ENCODE data around the gene FLRT1. TPM values are rescaled to one million over a fixed set of nuclear protein-coding genes. Genes with fewer than 3 reads are reported as not detected.

FLRT1 gene
- total and polyA plus RNA-seq, 4 donors = 0.02 to 0.32 (median 0.05) TPM; not detected in 1

- H3K4me1 ChIP-seq (ENCODE audit: control insufficient read depth in 4 of 4, insufficient read depth in 4 of 4, low read length in 3 of 4) = no peaks in the 10 kb centered on the region
- H3K4me3 ChIP-seq (ENCODE audit: low read depth in 1 of 3, low read length in 3 of 3) = no peak overlapping the region
- H3K27me3 ChIP-seq (ENCODE audit: control insufficient read depth in 4 of 4, insufficient read depth in 4 of 4, low read length in 3 of 4) = no peaks in the 10 kb centered on the region
- H3K9me3 ChIP-seq (ENCODE audit: control insufficient read depth in 4 of 4, low read length in 3 of 4) = no peaks in the 10 kb centered on the region
- TF ChIP-seq CTCF (IDR thresholded peaks at IDR 0.05; ENCODE audit: low read depth, low read length, missing input control) = no peak
- no peak for TF ChIP-seq EGR1 (IDR thresholded peaks at IDR 0.05; ENCODE audit: low read depth in 2 of 2)
- peaks cover 0 to 41% (median 17%) of the 10 kb centered on the region in 4 donors for H3K36me3 ChIP-seq (ENCODE audit: control insufficient read depth in 4 of 4, insufficient read depth in 3 of 4, low read depth in 1 of 4, low read length in 3 of 4)
- no peak overlapping the region for H3K9ac ChIP-seq (ENCODE audit: low read depth in 1 of 2, low read length in 2 of 2)
- DNase-seq (ENCODE audit: low spot score) = no peak
- no peak overlapping the region for H3K27ac ChIP-seq (ENCODE audit: low read depth in 1 of 2, low read length in 2 of 2)
- WGBS = 97% methylated on average over 5 of the region's 5 CpGs
Observed at GRCh38 chr11:63993100-63993499, 42.6 kb upstream of the FLRT1 start.

GRCh38 chr11:63993993-63994392, 41.7 kb upstream of the FLRT1 start:
- TF ChIP-seq HNF4G (IDR thresholded peaks at IDR 0.05) = no peak
- TF ChIP-seq GABPA (IDR thresholded peaks at IDR 0.05 in 1 of 2, conservative IDR thresholded peaks at IDR 0.05 in 1 of 2) = no peak
- TF ChIP-seq ZBTB33 (IDR thresholded peaks at IDR 0.05) = no peak
- TF ChIP-seq JUND (IDR thresholded peaks at IDR 0.05) = no peak
- TF ChIP-seq MAX (IDR thresholded peaks at IDR 0.05) = no peak
- no peak for TF ChIP-seq RAD21 (IDR thresholded peaks at IDR 0.05)
- no peak for TF ChIP-seq FOXA2 (IDR thresholded peaks at IDR 0.05)
- TF ChIP-seq SP1 (IDR thresholded peaks at IDR 0.05) = no peak
- TF ChIP-seq NR2F2 (IDR thresholded peaks at IDR 0.05) = no peak
- TF ChIP-seq ATF3 (IDR thresholded peaks at IDR 0.05) = no peak
- no peak for TF ChIP-seq REST (IDR thresholded peaks at IDR 0.05)
- TF ChIP-seq HNF4A (conservative IDR thresholded peaks at IDR 0.05) = no peak
- no peak for TF ChIP-seq EGR1 (IDR thresholded peaks at IDR 0.05; ENCODE audit: low read depth in 2 of 2)
- TF ChIP-seq RXRA (IDR thresholded peaks at IDR 0.05) = no peak
- TF ChIP-seq FOXA1 (IDR thresholded peaks at IDR 0.05) = no peak
- H3K9ac ChIP-seq (ENCODE audit: low read depth in 1 of 2, low read length in 2 of 2) = no peak overlapping the region
- H3K4me3 ChIP-seq (ENCODE audit: low read depth in 1 of 3, low read length in 3 of 3) = no peak overlapping the region
- peaks cover 0 to under 1% (median 0%) of the 10 kb centered on the region in 4 donors for H3K4me1 ChIP-seq (ENCODE audit: control insufficient read depth in 4 of 4, insufficient read depth in 4 of 4, low read length in 3 of 4)
- H3K27me3 ChIP-seq (ENCODE audit: control insufficient read depth in 4 of 4, insufficient read depth in 4 of 4, low read length in 3 of 4) = no peaks in the 10 kb centered on the region
- DNase-seq (ENCODE audit: low spot score) = no peak
- H3K27ac ChIP-seq (ENCODE audit: low read depth in 1 of 2, low read length in 2 of 2) = no peak overlapping the region
- peaks cover 2 to 43% (median 13%) of the 10 kb centered on the region in 4 donors for H3K36me3 ChIP-seq (ENCODE audit: control insufficient read depth in 4 of 4, insufficient read depth in 3 of 4, low read depth in 1 of 4, low read length in 3 of 4)
- 87% methylated on average over 6 of the region's 6 CpGs for WGBS
- H3K9me3 ChIP-seq (ENCODE audit: control insufficient read depth in 4 of 4, low read length in 3 of 4) = no peaks in the 10 kb centered on the region
